ENCODE data around the gene PRDX1.

- no peak for TF ChIP-seq ZBTB11 (tag by site-specific recombination; conservative IDR thresholded peaks at IDR 0.05; ENCODE audit: low read depth)
- no peak for TF ChIP-seq ZNF248 (tag by site-specific recombination; IDR thresholded peaks at IDR 0.05)
- no peak for TF ChIP-seq REST (tag by site-specific recombination; IDR thresholded peaks at IDR 0.05)
- TF ChIP-seq ZNF214 (tag by site-specific recombination; IDR thresholded peaks at IDR 0.05; ENCODE audit: borderline replicate concordance), result no peak
- TF ChIP-seq ZNF16 (tag by site-specific recombination; IDR thresholded peaks at IDR 0.05; ENCODE audit: low read depth), result no peak
Observed at GRCh38 chr1:45492691-45493090, 29.0 kb downstream of the PRDX1 start.

Data from HEK293 (cell line).